A549 (cell line): Measurements from ENCODE around the gene PVR. TPM values are rescaled to one million over a fixed set of nuclear protein-coding genes. Genes with fewer than 3 reads are reported as not detected.
"Not testable (repeated sequence)": the region's sequence is repeated elsewhere in the genome, so short reads cannot be mapped to it uniquely, and the experiment has no call there.

Source experiments
- ATAC-seq, 2 experiments: fragments of 200-7000 bp in 1 of 2; fragments of >200 bp in 1 of 2; cut with Nextera tagmentation in 1 of 2; cut with Tn5 transposase in 1 of 2; 3 replicates each; pipeline versions ENCODE4 v1.8.0 to v1.9.1; 2018 to 2020; ENCODE audit warnings: mild to moderate bottlenecking in 1 of 2, moderate library complexity in 1 of 2
- CTCF ChIA-PET: fragments of 300-600 bp; sonication (Branson Sonifier 250); formaldehyde crosslinking; extraction: SDS; loops from one replicate; lab custom pipeline; 2021; ENCODE audit warnings: antibody characterized with exemption, inconsistent platforms; lab: Yijun Ruan, JAX
- POLR2A ChIA-PET: fragments of 350-600 bp; formaldehyde crosslinking; extraction: SDS; loops from one replicate; lab custom pipeline; 2021; ENCODE audit warnings: antibody characterized with exemption, inconsistent platforms; lab: Yijun Ruan, JAX
- DNase-seq, 2 experiments: peaks; one replicate each; pipeline versions ENCODE4 v3.0.0 to v3.0.0-alpha.2; 2011 to 2016; ENCODE audit warnings: low read depth in 1 of 2, low spot score in 1 of 2
- FAIRE-seq: peaks from 2 replicates; lab custom pipeline; 2011; peaks lifted over from hg19 to GRCh38; lab: Jason Lieb, UNC
- H3K27ac ChIP-seq, 2 experiments: fragments of >200 bp; sonication (Bioruptor Twin); formaldehyde crosslinking; 3 replicates each; pipeline ENCODE4 v1.5.1; 2016 to 2017
- H3K4me1 ChIP-seq: fragments of >200 bp; sonication (Bioruptor Twin); formaldehyde crosslinking; 3 replicates; pipeline ENCODE4 v1.6.1; 2016
- H3K4me2 ChIP-seq: fragments of >200 bp; sonication (Bioruptor Twin); formaldehyde crosslinking; 3 replicates; pipeline ENCODE4 v1.6.1; 2016
- H3K4me3 ChIP-seq: fragments of >200 bp; sonication (Bioruptor Twin); formaldehyde crosslinking; 3 replicates; pipeline ENCODE4 v1.5.1; 2016
- H3K9me3 ChIP-seq: fragments of >200 bp; sonication (Bioruptor Twin); formaldehyde crosslinking; 3 replicates; pipeline ENCODE4 v1.6.1; 2016
- CBX8 ChIP-seq: fragments of 200-600 bp; sonication (generic); IDR thresholded peaks from 2 replicates; pipeline ENCODE4 v1.6.1; 2016
- CHD2 ChIP-seq: fragments of 150-350 bp; IDR thresholded peaks from 2 replicates; pipeline ENCODE4 v1.6.1; 2014; ENCODE audit warnings: low read length; ENCODE audit not compliant: partially characterized antibody
- EP300 ChIP-seq, 2 experiments: fragments of >200 bp; sonication (Bioruptor Twin); formaldehyde crosslinking; IDR thresholded peaks; 2 replicates in 1 of 2; 3 replicates in 1 of 2; pipeline ENCODE4 v1.6.1; 2016 to 2017
- ESRRA ChIP-seq: fragments of 150-350 bp; IDR thresholded peaks from 2 replicates; pipeline ENCODE4 v1.6.1; 2014; ENCODE audit warnings: mild to moderate bottlenecking, low read length, borderline replicate concordance
- FOSL2 ChIP-seq, 2 experiments: fragments of 450-650 bp in 1 of 2; fragments of >200 bp in 1 of 2; sonication (Bioruptor Twin) in 1 of 2; formaldehyde crosslinking; IDR thresholded peaks; 2 replicates each; pipeline versions ENCODE4 v1.5.0 to v1.6.1; 2016 to 2020; ENCODE audit warnings: mild to moderate bottlenecking in 1 of 2, moderate library complexity in 1 of 2
- HOXA7 ChIP-seq: fragments of 250-450 bp; sonication (Bioruptor Pico); IDR thresholded peaks from 2 replicates; pipeline ENCODE4 v1.5.0; 2020; ENCODE audit warnings: mild to moderate bottlenecking, moderate library complexity
- MAFK ChIP-seq: fragments of 450-650 bp; IDR thresholded peaks from 2 replicates; pipeline ENCODE4 v1.6.1; 2014; ENCODE audit not compliant: partially characterized antibody
- MAZ ChIP-seq: fragments of 150-350 bp; IDR thresholded peaks from 2 replicates; pipeline ENCODE4 v1.6.1; 2014; ENCODE audit warnings: antibody characterized with exemption, low read depth, low read length, borderline replicate concordance
- NPAS2 ChIP-seq: fragments of 250-450 bp; sonication (Bioruptor Pico); IDR thresholded peaks from 2 replicates; pipeline ENCODE4 v1.8.0; 2022; ENCODE audit warnings: mild to moderate bottlenecking, moderate library complexity, borderline replicate concordance
- POLR2AphosphoS2 ChIP-seq: conservative IDR thresholded peaks from 2 replicates; pipeline ENCODE4 v1.6.1; 2012; ENCODE audit warnings: low read length, improper control_type of control experiment, inconsistent platforms
- ZSCAN20 ChIP-seq: fragments of 250-450 bp; sonication (Bioruptor Pico); IDR thresholded peaks from 2 replicates; pipeline ENCODE4 v1.8.0; 2022; ENCODE audit warnings: mild to moderate bottlenecking, moderate library complexity
- WGBS: methylation state at CpG from one replicate; pipeline ENCODE4 v1.1.6; 2017; ENCODE audit errors: missing lambda C conversion rate; 5-methylcytosine and 5-hydroxymethylcytosine counted together
- polyA plus RNA-seq, 4 experiments: library from polyadenylated mRNA; depleted of rRNA in 3 of 4; stranded (reverse); fragments of >200 nt; fragmentation: RNase III in 1 of 4; extraction: RNeasy Plus Mini Kit Qiagen cat#74134 plus additional on column Dnase treatment in 1 of 4; gene quantifications; 2 replicates in 3 of 4; 3 replicates in 1 of 4; pipeline ENCODE4 v1.2.3, GENCODE V29; 2011 to 2017
- TF ChIP-seq, protein P1 (sequence below): IDR thresholded peaks from 2 replicates; pipeline ENCODE4 v1.6.1; 2012
- TF ChIP-seq, protein P2 (sequence below): fragments of 150-350 bp; IDR thresholded peaks from 2 replicates; pipeline ENCODE4 v1.6.1; 2014; ENCODE audit warnings: low read depth, mild to moderate bottlenecking, low read length
- TF ChIP-seq, protein P3 (sequence below): fragments of >200 bp; sonication (Bioruptor Twin); formaldehyde crosslinking; IDR thresholded peaks from 3 replicates; pipeline ENCODE4 v1.6.1; 2016

The PVR gene
- polyA plus RNA-seq, 2 of the 4 experiments (the other 2 are of a cell fraction), result 90.3 to 108 TPM

DNA sequence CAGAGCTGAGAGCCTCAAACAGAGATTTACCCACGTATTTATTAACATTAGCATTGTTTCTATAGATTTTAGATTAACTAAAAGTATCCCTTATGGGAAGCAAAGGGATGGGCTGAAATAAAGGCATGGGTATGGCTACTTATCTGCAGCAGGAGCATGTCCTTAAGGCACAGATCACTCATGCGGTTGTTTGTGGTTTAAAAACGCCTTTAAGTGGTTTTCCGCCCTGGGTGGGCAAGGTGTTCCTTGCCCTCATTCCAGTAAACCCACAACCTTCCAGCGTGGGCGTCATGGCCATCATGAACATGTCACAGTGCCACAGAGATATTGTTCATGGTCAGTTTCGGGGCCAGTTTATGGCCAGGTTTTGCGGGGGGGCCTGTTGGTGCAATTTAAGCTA is 12.1 kb upstream of the PVR start:
- DNase-seq, H3K4me2 ChIP-seq, FAIRE-seq, H3K9me3 ChIP-seq, H3K4me3 ChIP-seq, ATAC-seq, H3K27ac ChIP-seq: not testable (repeated sequence)
- 87% methylated on average over 8 of the region's 8 CpGs for WGBS
- H3K4me1 ChIP-seq, result peaks cover 29% of the 10 kb centered on the region
- ChIA-PET CTCF (interaction anchor here (0.9 to 12.4 kb wide), 7 partner anchors 10 to 55 kb away, joined by 5 to 103 read pairs (median 26); partner anchors contain the start of genes IGSF23 and PVR), POLR2A (interaction anchor here (0.9 kb wide), 1 partner anchor 12 kb away, joined by 3 read pairs; the partner anchor contains the start of gene PVR)

DNA sequence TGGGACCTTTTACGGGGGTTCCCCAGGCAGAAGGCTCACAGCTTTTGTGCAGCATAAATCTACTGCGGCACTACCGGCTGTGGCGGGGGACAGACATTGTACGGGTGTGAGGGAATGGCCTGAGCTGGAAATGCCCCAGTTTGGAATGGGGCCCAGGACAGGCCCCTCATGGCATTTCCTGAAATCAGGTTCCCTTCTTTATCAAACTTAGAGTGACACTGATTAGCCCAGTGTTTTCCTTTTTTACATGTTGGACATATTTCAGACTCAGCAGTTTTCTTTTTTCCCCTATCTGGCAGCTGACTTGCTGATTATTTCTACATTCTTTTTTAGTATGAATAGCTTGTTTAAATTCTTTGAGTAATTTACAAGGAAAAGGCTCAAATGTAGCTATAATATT is 9.7 kb upstream of the PVR start:
- WGBS, result 90% methylated on average over 5 of the region's 5 CpGs
- FAIRE-seq, H3K9me3 ChIP-seq, H3K4me3 ChIP-seq, POLR2A ChIA-PET, ATAC-seq, H3K4me2 ChIP-seq, DNase-seq: not testable (repeated sequence)
- peak; percentile 68 for TF ChIP-seq MAFK
- Histone ChIP-seq H3K4me1 (peaks cover 42% of the 10 kb centered on the region), H3K27ac (peak overlapping the region in 1 of 2 experiments; percentile 97; a peak in 3 of 6 replicates)
- CTCF ChIA-PET, result interaction anchor here (1.1 to 8.6 kb wide), 8 partner anchors 7 to 151 kb away, joined by 3 to 62 read pairs (median 5); no protein-coding TSS in a partner anchor

DNA sequence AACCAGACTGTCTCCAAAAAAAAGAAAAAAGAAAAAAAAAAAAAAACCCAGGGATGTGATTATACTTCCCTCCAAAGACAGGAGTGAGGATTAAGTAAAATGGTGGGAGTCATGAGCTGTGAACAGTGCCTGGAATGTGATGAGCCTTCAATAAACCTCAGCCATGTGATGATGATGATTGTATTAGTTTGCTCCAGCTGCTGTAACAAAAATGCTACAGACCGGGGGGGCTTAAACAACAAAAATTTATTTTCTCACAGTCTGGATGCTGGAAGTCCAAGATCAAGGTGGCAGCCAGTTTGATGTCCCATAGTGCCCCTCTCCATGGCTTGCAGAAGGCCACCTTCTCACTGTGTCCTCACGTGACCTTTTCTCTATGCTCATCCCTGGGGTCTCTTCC is 8.9 kb upstream of the PVR start:
- H3K4me2 ChIP-seq, result no peak overlapping the region
- ATAC-seq (no peak), DNase-seq (no peak), FAIRE-seq (no peak)
- ChIA-PET POLR2A (no interaction called here), CTCF (interaction anchor here (1.1 to 8.6 kb wide), 10 partner anchors 8 to 89 kb away, joined by 3 to 62 read pairs (median 4); partner anchors contain the start of gene PVR)
- WGBS, result 92% methylated on average over 2 of the region's 2 CpGs
- peaks cover 4% of the 10 kb centered on the region; the same call in 1 of the 3 replicates for H3K9me3 ChIP-seq
- no peak overlapping the region for H3K4me3 ChIP-seq
- H3K27ac ChIP-seq, result peak overlapping the region; percentile 84 to 97
- peaks cover 50% of the 10 kb centered on the region for H3K4me1 ChIP-seq
- TF ChIP-seq CHD2, result no peak
- no peak for TF ChIP-seq MAZ
- TF ChIP-seq POLR2AphosphoS2, result no peak
- no peak for TF ChIP-seq FOSL2 (IDR thresholded peaks at IDR 0.05)
- TF ChIP-seq FOSL2 (CRISPR knock-in tag; IDR thresholded peaks at IDR 0.05), result no peak
- no peak for TF ChIP-seq CBX8
- TF ChIP-seq, protein P1, sequence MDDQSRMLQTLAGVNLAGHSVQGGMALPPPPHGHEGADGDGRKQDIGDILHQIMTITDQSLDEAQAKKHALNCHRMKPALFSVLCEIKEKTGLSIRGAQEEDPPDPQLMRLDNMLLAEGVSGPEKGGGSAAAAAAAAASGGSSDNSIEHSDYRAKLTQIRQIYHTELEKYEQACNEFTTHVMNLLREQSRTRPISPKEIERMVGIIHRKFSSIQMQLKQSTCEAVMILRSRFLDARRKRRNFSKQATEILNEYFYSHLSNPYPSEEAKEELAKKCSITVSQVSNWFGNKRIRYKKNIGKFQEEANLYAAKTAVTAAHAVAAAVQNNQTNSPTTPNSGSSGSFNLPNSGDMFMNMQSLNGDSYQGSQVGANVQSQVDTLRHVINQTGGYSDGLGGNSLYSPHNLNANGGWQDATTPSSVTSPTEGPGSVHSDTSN, result no peak
- no peak for TF ChIP-seq ESRRA
- TF ChIP-seq ZSCAN20 (CRISPR knock-in tag), result no peak
- TF ChIP-seq, protein P2, sequence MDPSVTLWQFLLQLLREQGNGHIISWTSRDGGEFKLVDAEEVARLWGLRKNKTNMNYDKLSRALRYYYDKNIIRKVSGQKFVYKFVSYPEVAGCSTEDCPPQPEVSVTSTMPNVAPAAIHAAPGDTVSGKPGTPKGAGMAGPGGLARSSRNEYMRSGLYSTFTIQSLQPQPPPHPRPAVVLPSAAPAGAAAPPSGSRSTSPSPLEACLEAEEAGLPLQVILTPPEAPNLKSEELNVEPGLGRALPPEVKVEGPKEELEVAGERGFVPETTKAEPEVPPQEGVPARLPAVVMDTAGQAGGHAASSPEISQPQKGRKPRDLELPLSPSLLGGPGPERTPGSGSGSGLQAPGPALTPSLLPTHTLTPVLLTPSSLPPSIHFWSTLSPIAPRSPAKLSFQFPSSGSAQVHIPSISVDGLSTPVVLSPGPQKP, result no peak
- TF ChIP-seq NPAS2, result no peak
- no peak for TF ChIP-seq HOXA7 (CRISPR knock-in tag)
- no peak for TF ChIP-seq EP300 (IDR thresholded peaks at IDR 0.05)
- TF ChIP-seq, protein P3, sequence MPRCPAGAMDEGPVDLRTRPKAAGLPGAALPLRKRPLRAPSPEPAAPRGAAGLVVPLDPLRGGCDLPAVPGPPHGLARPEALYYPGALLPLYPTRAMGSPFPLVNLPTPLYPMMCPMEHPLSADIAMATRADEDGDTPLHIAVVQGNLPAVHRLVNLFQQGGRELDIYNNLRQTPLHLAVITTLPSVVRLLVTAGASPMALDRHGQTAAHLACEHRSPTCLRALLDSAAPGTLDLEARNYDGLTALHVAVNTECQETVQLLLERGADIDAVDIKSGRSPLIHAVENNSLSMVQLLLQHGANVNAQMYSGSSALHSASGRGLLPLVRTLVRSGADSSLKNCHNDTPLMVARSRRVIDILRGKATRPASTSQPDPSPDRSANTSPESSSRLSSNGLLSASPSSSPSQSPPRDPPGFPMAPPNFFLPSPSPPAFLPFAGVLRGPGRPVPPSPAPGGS, result no peak
